WTC11 (cell line): ENCODE data around the gene CD79B. TPM values are rescaled to one million over a fixed set of nuclear protein-coding genes. Genes with fewer than 3 reads are reported as not detected.

Experiments used
- ATAC-seq: fragments of 200-7000 bp; cut with Tn5 transposase; 2 replicates; pipeline ENCODE4 v1.10.0; 2021; ENCODE audit warnings: mild to moderate bottlenecking, moderate library complexity
- CTCF ChIA-PET: fragments of 300-600 bp; sonication (Branson Sonifier 250); formaldehyde crosslinking; loops from one replicate; lab custom pipeline; 2021; ENCODE audit warnings: antibody characterized with exemption; lab: Charles Lee
- POLR2A ChIA-PET: fragments of 350-600 bp; sonication (Branson Sonifier 250); formaldehyde crosslinking; loops from one replicate; lab custom pipeline; 2021; ENCODE audit warnings: antibody characterized with exemption; lab: Charles Lee
- DNase-seq: peaks from one replicate; pipeline ENCODE4 v3.0.0; 2021; ENCODE audit warnings: low spot score
- H3K27ac Mint-ChIP-seq: 2 replicates; pipeline ENCODE4 v1.8.0; 2021; ENCODE audit warnings: mixed read lengths
- H3K27me3 Mint-ChIP-seq: 2 replicates; pipeline ENCODE4 v1.8.0; 2021; ENCODE audit warnings: low read depth, mild to moderate bottlenecking, moderate library complexity, mixed read lengths
- H3K36me3 Mint-ChIP-seq: 2 replicates; pipeline ENCODE4 v1.8.0; 2021; ENCODE audit warnings: mixed read lengths
- H3K4me1 Mint-ChIP-seq: 2 replicates; pipeline ENCODE4 v1.8.0; 2022; ENCODE audit warnings: mixed read lengths
- H3K4me3 Mint-ChIP-seq: 2 replicates; pipeline ENCODE4 v1.8.0; 2021; ENCODE audit warnings: mild to moderate bottlenecking, moderate library complexity, mixed read lengths
- H3K9me3 Mint-ChIP-seq: 2 replicates; pipeline ENCODE4 v1.8.0; 2021; ENCODE audit warnings: mixed read lengths
- ARID4B ChIP-seq: sonication (generic); formaldehyde crosslinking; IDR thresholded peaks from 2 replicates; pipeline ENCODE4 v1.8.0; 2023; ENCODE audit warnings: missing genetic modification reagents, mild to moderate bottlenecking, borderline replicate concordance
- E2F4 ChIP-seq: sonication (generic); formaldehyde crosslinking; IDR thresholded peaks from 2 replicates; pipeline ENCODE4 v1.8.1; 2022; ENCODE audit warnings: low read depth, mild to moderate bottlenecking, moderate library complexity, missing genetic modification reagents, borderline replicate concordance
- ERG ChIP-seq: fragments of 250-450 bp; sonication (Bioruptor Pico); IDR thresholded peaks from 2 replicates; pipeline ENCODE4 v1.8.0; 2021; ENCODE audit warnings: mild to moderate bottlenecking
- ETV6 ChIP-seq: sonication (generic); formaldehyde crosslinking; IDR thresholded peaks from 2 replicates; pipeline ENCODE4 v1.8.1; 2022; ENCODE audit warnings: mild to moderate bottlenecking, missing genetic modification reagents
- FOXK1 ChIP-seq: sonication (generic); formaldehyde crosslinking; IDR thresholded peaks from 2 replicates; pipeline ENCODE4 v1.8.0; 2022; ENCODE audit warnings: mild to moderate bottlenecking, moderate library complexity, missing genetic modification reagents
- HMGA2 ChIP-seq: fragments of 250-450 bp; sonication (Bioruptor Pico); IDR thresholded peaks from 2 replicates; pipeline ENCODE4 v1.4.0; 2021; ENCODE audit warnings: mild to moderate bottlenecking, moderate library complexity
- JAZF1 ChIP-seq: fragments of 250-450 bp; sonication (Bioruptor Pico); IDR thresholded peaks from 2 replicates; pipeline ENCODE4 v1.9.0; 2021; ENCODE audit warnings: moderate library complexity, mild to moderate bottlenecking, inconsistent platforms
- NFYB ChIP-seq: sonication (generic); formaldehyde crosslinking; conservative IDR thresholded peaks from 2 replicates; pipeline ENCODE4 v1.8.0; 2022; ENCODE audit warnings: low read depth, missing genetic modification reagents
- OVOL2 ChIP-seq: fragments of 250-450 bp; sonication (Bioruptor Pico); IDR thresholded peaks from 2 replicates; pipeline ENCODE4 v1.9.0; 2021; ENCODE audit warnings: mild to moderate bottlenecking, borderline replicate concordance
- PRDM15 ChIP-seq: sonication (generic); formaldehyde crosslinking; IDR thresholded peaks from 2 replicates; pipeline ENCODE4 v1.8.0; 2022; ENCODE audit warnings: missing genetic modification reagents
- PRRX2 ChIP-seq: fragments of 250-450 bp; sonication (Bioruptor Pico); IDR thresholded peaks from 2 replicates; pipeline ENCODE4 v1.8.0; 2021; ENCODE audit warnings: mild to moderate bottlenecking
- SMAD4 ChIP-seq: sonication (generic); formaldehyde crosslinking; IDR thresholded peaks from 2 replicates; pipeline ENCODE4 v1.8.0; 2022; ENCODE audit warnings: mild to moderate bottlenecking, missing genetic modification reagents
- STAT6 ChIP-seq: sonication (generic); formaldehyde crosslinking; conservative IDR thresholded peaks from 2 replicates; pipeline ENCODE4 v1.8.1; 2023; ENCODE audit warnings: mild to moderate bottlenecking, low read depth, missing genetic modification reagents, moderate library complexity
- TCF7 ChIP-seq: sonication (generic); formaldehyde crosslinking; IDR thresholded peaks from 2 replicates; pipeline ENCODE4 v1.8.0; 2022; ENCODE audit warnings: mild to moderate bottlenecking, low read depth, missing genetic modification reagents, moderate library complexity
- TEAD4 ChIP-seq: sonication (generic); formaldehyde crosslinking; IDR thresholded peaks from 2 replicates; pipeline ENCODE4 v1.8.0; 2022; ENCODE audit warnings: mild to moderate bottlenecking, missing genetic modification reagents
- USF1 ChIP-seq: sonication (generic); formaldehyde crosslinking; IDR thresholded peaks from 2 replicates; pipeline ENCODE4 v1.8.0; 2022; ENCODE audit warnings: mild to moderate bottlenecking, missing genetic modification reagents
- ZNF121 ChIP-seq: sonication (generic); formaldehyde crosslinking; IDR thresholded peaks from 2 replicates; pipeline ENCODE4 v1.8.0; 2023; ENCODE audit warnings: missing genetic modification reagents
- ZSCAN18 ChIP-seq: fragments of 250-450 bp; sonication (Bioruptor Pico); IDR thresholded peaks from 2 replicates; pipeline ENCODE4 v2.1.2; 2022; ENCODE audit warnings: mild to moderate bottlenecking, moderate library complexity
- total RNA-seq: library from RNA; stranded (reverse); gene quantifications from 3 replicates; pipeline ENCODE4 v1.2.3, GENCODE V29; 2021

The CD79B gene
- total RNA-seq, 1 experiment from 2014 or later: 3.0 TPM

- POLR2A ChIA-PET: no interaction called here
- Mint-ChIP-seq H3K36me3 (no peaks in the 10 kb centered on the region; the same call in 1 of the 2 replicates), H3K9me3 (no peaks in the 10 kb centered on the region), H3K4me3 (no peak overlapping the region), H3K27ac (no peak overlapping the region), H3K4me1 (peaks cover 5% of the 10 kb centered on the region), H3K27me3 (no peaks in the 10 kb centered on the region; the same call in 1 of the 2 replicates)
- CTCF ChIA-PET: interaction anchor here (0.7 to 2.3 kb wide), 9 partner anchors 8 to 299 kb away, joined by 3 to 19 read pairs (median 4); partner anchors contain the start of gene GH1
- TF ChIP-seq USF1 (CRISPR knock-in tag) (no peak), NFYB (CRISPR knock-in tag) (no peak), ETV6 (CRISPR knock-in tag) (no peak), TEAD4 (CRISPR knock-in tag) (no peak), ARID4B (CRISPR knock-in tag) (no peak), PRRX2 (CRISPR knock-in tag) (no peak), SMAD4 (CRISPR knock-in tag) (no peak), ZNF121 (CRISPR knock-in tag) (no peak), FOXK1 (CRISPR knock-in tag) (no peak), ZSCAN18 (CRISPR knock-in tag) (no peak), OVOL2 (no peak), PRDM15 (CRISPR knock-in tag) (no peak), ERG (CRISPR knock-in tag) (no peak), JAZF1 (CRISPR knock-in tag) (no peak)
- ATAC-seq: no peak
- DNase-seq: no peak
Observed at GRCh38 chr17:63937920-63938319, 5.8 kb upstream of the CD79B start.

- Mint-ChIP-seq H3K36me3 (no peaks in the 10 kb centered on the region; the same call in 1 of the 2 replicates), H3K4me1 (peaks cover 8% of the 10 kb centered on the region), H3K27ac (no peak overlapping the region), H3K27me3 (no peaks in the 10 kb centered on the region; the same call in 1 of the 2 replicates), H3K4me3 (no peak overlapping the region), H3K9me3 (no peaks in the 10 kb centered on the region)
- CTCF ChIA-PET: interaction anchor here (0.6 to 2.3 kb wide), 11 partner anchors 9 to 92 kb away, joined by 3 to 19 read pairs (median 4); partner anchors contain the start of gene GH1
- POLR2A ChIA-PET: interaction anchor here (0.7 kb wide), 1 partner anchor 96 kb away, joined by 5 read pairs; no protein-coding TSS in a partner anchor
- DNase-seq (no peak), ATAC-seq (no peak)
- TF ChIP-seq ZSCAN18 (CRISPR knock-in tag) (no peak), E2F4 (CRISPR knock-in tag) (no peak), HMGA2 (CRISPR knock-in tag) (no peak), TCF7 (CRISPR knock-in tag) (no peak), STAT6 (no peak)
Observed at GRCh38 chr17:63937319-63937718, 5.2 kb upstream of the CD79B start.
